HEK293T (cell line): ENCODE data around the gene NFS1.

Experiments
- ARNT ChIP-seq: fragments of 450-650 bp; IDR thresholded peaks from 2 replicates; pipeline ENCODE4 v1.6.1; 2017; ENCODE audit warnings: mild to moderate bottlenecking
- BHLHE40 ChIP-seq: fragments of 450-650 bp; IDR thresholded peaks from 2 replicates; pipeline ENCODE4 v1.6.1; 2016; ENCODE audit warnings: mild to moderate bottlenecking, moderate library complexity, borderline replicate concordance
- CTBP1 ChIP-seq: fragments of 450-650 bp; IDR thresholded peaks from 2 replicates; pipeline ENCODE4 v1.6.1; 2016; ENCODE audit warnings: borderline replicate concordance
- ELF4 ChIP-seq: fragments of 450-650 bp; IDR thresholded peaks from 2 replicates; pipeline ENCODE4 v1.6.1; 2017; ENCODE audit warnings: antibody characterized with exemption
- FOXA1 ChIP-seq: fragments of 450-650 bp; IDR thresholded peaks from 2 replicates; pipeline ENCODE4 v1.6.1; 2016; ENCODE audit warnings: mild to moderate bottlenecking
- FOXK2 ChIP-seq: fragments of 450-650 bp; IDR thresholded peaks from 2 replicates; pipeline ENCODE4 v1.6.1; 2016; ENCODE audit warnings: mild to moderate bottlenecking
- FOXM1 ChIP-seq: fragments of 450-650 bp; IDR thresholded peaks from 2 replicates; pipeline ENCODE4 v1.6.1; 2017; ENCODE audit warnings: mild to moderate bottlenecking, borderline replicate concordance
- HDGF ChIP-seq: fragments of 450-650 bp; IDR thresholded peaks from 2 replicates; pipeline ENCODE4 v1.6.1; 2017; ENCODE audit warnings: antibody characterized with exemption, borderline replicate concordance
- LEF1 ChIP-seq: fragments of 450-650 bp; IDR thresholded peaks from 2 replicates; pipeline ENCODE4 v1.6.1; 2017; ENCODE audit warnings: mild to moderate bottlenecking, borderline replicate concordance
- NFRKB ChIP-seq: fragments of 450-650 bp; IDR thresholded peaks from 2 replicates; pipeline ENCODE4 v1.6.1; 2016; ENCODE audit warnings: mild to moderate bottlenecking, moderate library complexity
- PKNOX1 ChIP-seq: fragments of 450-650 bp; IDR thresholded peaks from 2 replicates; pipeline ENCODE4 v1.6.1; 2016
- SP1 ChIP-seq: fragments of 450-650 bp; IDR thresholded peaks from 2 replicates; pipeline ENCODE4 v1.6.1; 2017
- SUZ12 ChIP-seq: fragments of 450-650 bp; IDR thresholded peaks from 2 replicates; pipeline ENCODE4 v1.6.1; 2016; ENCODE audit warnings: mild to moderate bottlenecking
- TARDBP ChIP-seq: fragments of 450-650 bp; IDR thresholded peaks from 2 replicates; pipeline ENCODE4 v1.6.1; 2016

- TF ChIP-seq ELF4 (no peak), SP1 (no peak), FOXA1 (no peak), CTBP1 (no peak), TARDBP (no peak), ARNT (no peak), SUZ12 (no peak), PKNOX1 (no peak), FOXK2 (no peak), LEF1 (no peak), NFRKB (no peak), FOXM1 (no peak), HDGF (no peak), BHLHE40 (no peak)
These were observed 47.2 kb downstream of the NFS1 start for GRCh38 chr20:35651958-35652357.
